Fibroblast of lung (primary cell): ENCODE data around the gene ADGRF3. TPM values are rescaled to one million over a fixed set of nuclear protein-coding genes. Genes with fewer than 3 reads are reported as not detected.

Source experiments
- DNase-seq, 2 donors: peaks; one replicate each; pipeline versions ENCODE4 v3.0.0 to v3.0.0-alpha.2; 2010; ENCODE audit warnings: low read depth in 2 of 2
- H2AFZ ChIP-seq: 2 replicates; pipeline ENCODE4 v1.5.1; 2012; ENCODE audit warnings: low read length, control low read depth, inconsistent platforms
- H3K27ac ChIP-seq: 2 replicates; pipeline ENCODE4 v1.5.1; 2011; ENCODE audit warnings: low read length, control low read depth; ENCODE audit not compliant: insufficient read depth
- H3K27me3 ChIP-seq: 2 replicates; pipeline ENCODE4 v1.5.1; 2011; ENCODE audit warnings: mild to moderate bottlenecking, low read length; ENCODE audit not compliant: control insufficient read depth, insufficient read depth
- H3K36me3 ChIP-seq: 2 replicates; pipeline ENCODE4 v1.5.1; 2011; ENCODE audit warnings: low read length; ENCODE audit not compliant: control insufficient read depth, insufficient read depth
- H3K4me1 ChIP-seq: 2 replicates; pipeline ENCODE4 v1.5.1; 2011; ENCODE audit warnings: low read length; ENCODE audit not compliant: control insufficient read depth, insufficient read depth; ENCODE audit errors: extremely low read depth
- H3K4me2 ChIP-seq: 2 replicates; pipeline ENCODE4 v1.5.1; 2011; ENCODE audit warnings: low read length, control low read depth; ENCODE audit not compliant: insufficient read depth; ENCODE audit errors: extremely low read depth
- H3K4me3 ChIP-seq, 4 experiments: fragments of 200-600 bp in 1 of 4; sonication (generic) in 1 of 4; replicated peaks in 1 of 4; 2 replicates each; pipeline ENCODE4 v1.5.1; 2011 to 2016; ENCODE audit warnings: low read length in 4 of 4, low read depth in 3 of 4, mild to moderate bottlenecking in 3 of 4, control low read depth in 2 of 4, inconsistent platforms in 1 of 4, mixed read lengths in 1 of 4; ENCODE audit not compliant: insufficient read depth in 1 of 4; ENCODE audit errors: control extremely low read depth in 1 of 4
- H3K79me2 ChIP-seq: 2 replicates; pipeline ENCODE4 v1.5.1; 2012; ENCODE audit warnings: mild to moderate bottlenecking, low read length, inconsistent platforms; ENCODE audit not compliant: control insufficient read depth, insufficient read depth
- H3K9ac ChIP-seq: 2 replicates; pipeline ENCODE4 v1.5.1; 2011; ENCODE audit warnings: mild to moderate bottlenecking, low read length, control low read depth; ENCODE audit not compliant: insufficient read depth
- H3K9me3 ChIP-seq: 2 replicates; pipeline ENCODE4 v1.5.1; 2012; ENCODE audit warnings: low read depth, low read length; ENCODE audit not compliant: control insufficient read depth, insufficient read depth
- H4K20me1 ChIP-seq: 2 replicates; pipeline ENCODE4 v1.5.1; 2011; ENCODE audit warnings: low read length; ENCODE audit not compliant: control insufficient read depth, insufficient read depth; ENCODE audit errors: extremely low read depth
- CTCF ChIP-seq, 2 donors: IDR thresholded peaks in 1 of 2; conservative IDR thresholded peaks in 1 of 2; 1 replicate in 1 of 2; 2 replicates in 1 of 2; pipeline ENCODE4 v1.5.1; 2011 to 2012; ENCODE audit warnings: low read length in 2 of 2, control low read depth in 1 of 2, inconsistent platforms in 1 of 2, low read depth in 1 of 2, mild to moderate bottlenecking in 1 of 2
- EZH2 ChIP-seq: IDR thresholded peaks from 2 replicates; pipeline ENCODE4 v1.5.1; 2012; ENCODE audit warnings: low read length, control low read depth, mild to moderate bottlenecking; ENCODE audit errors: missing control alignments
- polyA plus RNA-seq, 2 donors: library from polyadenylated mRNA; depleted of rRNA in 1 of 2; stranded (reverse) in 1 of 2; unstranded in 1 of 2; fragments of >200 nt; gene quantifications; 2 replicates each; pipeline ENCODE4 v1.2.1, GENCODE V29; 2011 to 2012; ENCODE audit warnings: missing spikeins in 1 of 2
- total RNA-seq: library from RNA; depleted of rRNA; stranded (reverse); fragments of >200 nt; gene quantifications from 2 replicates; pipeline ENCODE4 v1.2.1, GENCODE V29; 2014

Gene ADGRF3
- total and polyA plus RNA-seq, 2 donors (not counting 1 experiment from before 2014, with no cell fraction given): under 0.01 to 0.06 TPM

GRCh38 chr2:26352892-26353291 is 6.3 kb upstream of the ADGRF3 start:
- H3K9ac ChIP-seq: no peak overlapping the region
- peaks cover 58% of the 10 kb centered on the region for H3K79me2 ChIP-seq
- no peaks in the 10 kb centered on the region for H4K20me1 ChIP-seq
- DNase-seq: peak; percentile 8 to 61
- no peaks in the 10 kb centered on the region for H3K27me3 ChIP-seq
- no peak overlapping the region for H2AFZ ChIP-seq
- peaks cover 4% of the 10 kb centered on the region for H3K4me1 ChIP-seq
- H3K4me2 ChIP-seq: no peak overlapping the region
- TF ChIP-seq CTCF (conservative IDR thresholded peaks at IDR 0.05 in 1 of 2, IDR thresholded peaks at IDR 0.05 in 1 of 2; ENCODE audit: low read depth in 1 of 2, low read length in 2 of 2): no peak
- TF ChIP-seq EZH2: no peak
- no peaks in the 10 kb centered on the region for H3K36me3 ChIP-seq
- no peaks in the 10 kb centered on the region for H3K9me3 ChIP-seq
- no peak overlapping the region for H3K4me3 ChIP-seq
- H3K27ac ChIP-seq: no peak overlapping the region

DNA sequence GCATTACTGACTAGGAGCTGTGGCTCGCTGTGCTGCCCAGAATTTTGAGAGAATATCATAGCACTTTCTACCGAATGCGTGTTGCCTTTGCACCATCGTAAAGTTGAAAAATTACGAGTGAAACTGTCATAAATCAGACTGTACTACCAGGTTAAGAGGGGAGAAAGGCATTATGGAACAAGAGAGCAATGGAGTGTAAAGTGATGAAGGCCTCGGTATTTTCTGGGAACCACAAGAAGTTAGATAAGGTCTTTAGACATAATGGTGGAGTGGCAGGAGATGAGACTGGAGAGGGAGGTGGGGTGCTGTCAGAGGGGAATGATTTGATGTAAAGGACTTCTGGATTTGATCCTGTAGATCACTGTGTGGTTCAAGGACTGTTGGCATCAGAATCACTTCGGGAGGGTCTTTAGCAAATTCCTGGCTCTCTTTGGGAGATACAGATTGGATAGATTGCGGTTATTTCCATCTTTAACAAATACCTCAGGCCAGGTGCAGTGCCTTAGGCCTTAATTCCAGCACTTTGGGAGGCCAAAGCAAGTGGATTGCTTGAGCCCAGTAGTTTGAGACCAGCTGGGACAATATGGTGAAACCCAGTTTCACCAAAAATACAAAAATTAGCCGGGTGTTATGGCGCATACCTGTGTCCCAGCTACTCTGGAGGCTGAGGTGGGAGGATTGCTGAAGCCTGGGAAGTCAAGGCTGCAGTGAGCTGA is 4.9 kb upstream of the ADGRF3 start:
- no peak overlapping the region for H3K4me3 ChIP-seq

GRCh38 chr2:26349690-26350089 is 3.1 kb upstream of the ADGRF3 start:
- Histone ChIP-seq H3K27ac (no peak overlapping the region), H4K20me1 (no peaks in the 10 kb centered on the region), H3K27me3 (no peaks in the 10 kb centered on the region), H3K9me3 (no peaks in the 10 kb centered on the region), H3K9ac (no peak overlapping the region), H3K79me2 (peaks cover 65% of the 10 kb centered on the region), H3K36me3 (no peaks in the 10 kb centered on the region), H3K4me1 (peaks cover 4% of the 10 kb centered on the region), H2AFZ (no peak overlapping the region), H3K4me3 (no peak overlapping the region), H3K4me2 (no peak overlapping the region)
- TF ChIP-seq EZH2 (no peak), CTCF (conservative IDR thresholded peaks at IDR 0.05 in 1 of 2, IDR thresholded peaks at IDR 0.05 in 1 of 2; ENCODE audit: low read depth in 1 of 2, low read length in 2 of 2) (no peak)
- DNase-seq: no peak

More for the DNA sequence above, 4.9 kb upstream of the ADGRF3 start:
- Histone ChIP-seq H3K4me2 (no peak overlapping the region), H4K20me1 (no peaks in the 10 kb centered on the region), H3K4me1 (peaks cover 4% of the 10 kb centered on the region), H2AFZ (no peak overlapping the region), H3K9me3 (no peaks in the 10 kb centered on the region), H3K79me2 (peaks cover 65% of the 10 kb centered on the region), H3K27me3 (no peaks in the 10 kb centered on the region), H3K36me3 (no peaks in the 10 kb centered on the region), H3K27ac (no peak overlapping the region), H3K9ac (no peak overlapping the region)
- TF ChIP-seq EZH2 (no peak), CTCF (conservative IDR thresholded peaks at IDR 0.05 in 1 of 2, IDR thresholded peaks at IDR 0.05 in 1 of 2; ENCODE audit: low read depth in 1 of 2, low read length in 2 of 2) (no peak)
- DNase-seq: no peak
